Measurements from ENCODE around the gene SOCS3.

GRCh38 chr17:78342449-78343186, 17.3 kb downstream of the SOCS3 start:
- TF ChIP-seq, protein P1, sequence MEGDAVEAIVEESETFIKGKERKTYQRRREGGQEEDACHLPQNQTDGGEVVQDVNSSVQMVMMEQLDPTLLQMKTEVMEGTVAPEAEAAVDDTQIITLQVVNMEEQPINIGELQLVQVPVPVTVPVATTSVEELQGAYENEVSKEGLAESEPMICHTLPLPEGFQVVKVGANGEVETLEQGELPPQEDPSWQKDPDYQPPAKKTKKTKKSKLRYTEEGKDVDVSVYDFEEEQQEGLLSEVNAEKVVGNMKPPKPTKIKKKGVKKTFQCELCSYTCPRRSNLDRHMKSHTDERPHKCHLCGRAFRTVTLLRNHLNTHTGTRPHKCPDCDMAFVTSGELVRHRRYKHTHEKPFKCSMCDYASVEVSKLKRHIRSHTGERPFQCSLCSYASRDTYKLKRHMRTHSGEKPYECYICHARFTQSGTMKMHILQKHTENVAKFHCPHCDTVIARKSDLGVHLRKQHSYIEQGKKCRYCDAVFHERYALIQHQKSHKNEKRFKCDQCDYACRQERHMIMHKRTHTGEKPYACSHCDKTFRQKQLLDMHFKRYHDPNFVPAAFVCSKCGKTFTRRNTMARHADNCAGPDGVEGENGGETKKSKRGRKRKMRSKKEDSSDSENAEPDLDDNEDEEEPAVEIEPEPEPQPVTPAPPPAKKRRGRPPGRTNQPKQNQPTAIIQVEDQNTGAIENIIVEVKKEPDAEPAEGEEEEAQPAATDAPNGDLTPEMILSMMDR (IDR thresholded peaks at IDR 0.05; ENCODE audit: low read depth, low read length) = no peak
- TF ChIP-seq EZH2phosphoT487 (IDR thresholded peaks at IDR 0.05; ENCODE audit: low read depth) = no peak
